Loucy (cell line): ENCODE results near the gene BBLN.

Experiments used
- H2AFZ ChIP-seq: fragments of 200-600 bp; sonication (generic); 2 replicates; pipeline ENCODE4 v1.6.0; 2016; ENCODE audit warnings: antibody characterized with exemption, mild to moderate bottlenecking, low read length, moderate library complexity
- H3F3A ChIP-seq: fragments of 200-600 bp; 2 replicates; pipeline ENCODE4 v1.6.0; 2016; ENCODE audit warnings: antibody characterized with exemption, low read depth, mild to moderate bottlenecking
- H3K27me3 ChIP-seq: fragments of 200-600 bp; sonication (generic); 2 replicates; pipeline ENCODE4 v1.6.1; 2014; ENCODE audit warnings: low read length, mild to moderate bottlenecking; ENCODE audit not compliant: insufficient read depth, poor library complexity, severe bottlenecking
- H3K36me3 ChIP-seq: fragments of 200-600 bp; sonication (generic); 2 replicates; pipeline ENCODE4 v1.6.1; 2016; ENCODE audit warnings: low read length; ENCODE audit not compliant: insufficient read depth
- H3K4me1 ChIP-seq: fragments of 200-600 bp; sonication (generic); 2 replicates; pipeline ENCODE4 v1.5.1; 2014; ENCODE audit warnings: low read length, mild to moderate bottlenecking; ENCODE audit not compliant: insufficient read depth, poor library complexity, severe bottlenecking
- H3K4me2 ChIP-seq: fragments of 200-600 bp; sonication (generic); 2 replicates; pipeline ENCODE4 v1.6.0; 2014; ENCODE audit warnings: antibody characterized with exemption, low read length, low read depth, mild to moderate bottlenecking; ENCODE audit not compliant: poor library complexity, severe bottlenecking
- H3K4me3 ChIP-seq: fragments of 200-600 bp; sonication (generic); 2 replicates; pipeline ENCODE4 v1.5.1; 2014; ENCODE audit warnings: low read length, mild to moderate bottlenecking, mixed read lengths; ENCODE audit not compliant: poor library complexity, severe bottlenecking
- H3K79me2 ChIP-seq: fragments of 200-600 bp; sonication (generic); 2 replicates; pipeline ENCODE4 v1.6.1; 2014; ENCODE audit warnings: low read length; ENCODE audit not compliant: insufficient read depth
- H3K9ac ChIP-seq: fragments of 200-600 bp; sonication (generic); 2 replicates; pipeline ENCODE4 v1.6.0; 2014; ENCODE audit warnings: mild to moderate bottlenecking, low read depth, low read length, moderate library complexity; ENCODE audit not compliant: poor library complexity, severe bottlenecking
- H3K9me2 ChIP-seq: fragments of 200-600 bp; sonication (generic); replicated peaks from 2 replicates; pipeline ENCODE4 v1.6.1; 2016; ENCODE audit warnings: low read depth, low read length, mixed read lengths
- H3K9me3 ChIP-seq: fragments of 200-600 bp; sonication (generic); 2 replicates; pipeline ENCODE4 v1.6.1; 2014; ENCODE audit warnings: mild to moderate bottlenecking, antibody characterized with exemption, low read length, low read depth; ENCODE audit not compliant: insufficient read depth
- H4K20me1 ChIP-seq: fragments of 200-600 bp; sonication (generic); 2 replicates; pipeline ENCODE4 v1.6.0; 2014; ENCODE audit warnings: antibody characterized with exemption, low read length, mild to moderate bottlenecking; ENCODE audit not compliant: insufficient read depth, poor library complexity, severe bottlenecking
- CTCF ChIP-seq: fragments of 200-600 bp; sonication (generic); conservative IDR thresholded peaks from 2 replicates; pipeline ENCODE4 v1.5.1; 2014; ENCODE audit warnings: mild to moderate bottlenecking, antibody characterized with exemption, low read length
- EZH2phosphoT487 ChIP-seq: fragments of 200-600 bp; IDR thresholded peaks from 2 replicates; pipeline ENCODE4 v1.6.1; 2018; ENCODE audit warnings: antibody characterized with exemption, mild to moderate bottlenecking, moderate library complexity, borderline replicate concordance

The BBLN gene

GRCh38 chr9:128117613-128118471, 42.2 kb upstream of the BBLN start:
- TF ChIP-seq EZH2phosphoT487 = no peak
- peak; percentile 100 for TF ChIP-seq CTCF
- no peaks in the 10 kb centered on the region for H3F3A ChIP-seq
- peaks cover 9% of the 10 kb centered on the region; the same call in 1 of the 2 replicates for H3K36me3 ChIP-seq
- no peaks in the 10 kb centered on the region for H3K9me3 ChIP-seq
- H4K20me1 ChIP-seq = no peaks in the 10 kb centered on the region
- no peaks in the 10 kb centered on the region for H3K79me2 ChIP-seq
- no peak overlapping the region for H3K9ac ChIP-seq
- H3K4me3 ChIP-seq = no peak overlapping the region
- no peaks in the 10 kb centered on the region for H3K4me1 ChIP-seq
- no peak overlapping the region for H3K4me2 ChIP-seq
- H3K9me2 ChIP-seq = no peaks in the 10 kb centered on the region
- H3K27me3 ChIP-seq = no peaks in the 10 kb centered on the region
- H2AFZ ChIP-seq = no peak overlapping the region

- no peak overlapping the region for H3K4me2 ChIP-seq
- H3K27me3 ChIP-seq = no peaks in the 10 kb centered on the region
- no peaks in the 10 kb centered on the region for H3K9me2 ChIP-seq
- no peaks in the 10 kb centered on the region for H3K79me2 ChIP-seq
- no peak overlapping the region for H3K4me3 ChIP-seq
- H3K9me3 ChIP-seq = no peaks in the 10 kb centered on the region
- H3K36me3 ChIP-seq = peaks cover 10% of the 10 kb centered on the region; the same call in 1 of the 2 replicates
- H3F3A ChIP-seq = no peaks in the 10 kb centered on the region
- no peak overlapping the region for H2AFZ ChIP-seq
- H4K20me1 ChIP-seq = no peaks in the 10 kb centered on the region
- H3K4me1 ChIP-seq = no peaks in the 10 kb centered on the region
- TF ChIP-seq EZH2phosphoT487 (no peak), CTCF (no peak)
- no peak overlapping the region for H3K9ac ChIP-seq
These were observed 41.6 kb upstream of the BBLN start for GRCh38 chr9:128118472-128118857.

- H3F3A ChIP-seq = no peaks in the 10 kb centered on the region
- H3K9me3 ChIP-seq = no peaks in the 10 kb centered on the region
- no peak overlapping the region for H3K4me3 ChIP-seq
- peaks cover 10% of the 10 kb centered on the region; the same call in 1 of the 2 replicates for H3K36me3 ChIP-seq
- no peaks in the 10 kb centered on the region for H3K27me3 ChIP-seq
- H3K9me2 ChIP-seq = no peaks in the 10 kb centered on the region
- H3K4me2 ChIP-seq = no peak overlapping the region
- no peak overlapping the region for H2AFZ ChIP-seq
- H3K4me1 ChIP-seq = no peaks in the 10 kb centered on the region
- no peak for TF ChIP-seq CTCF
- TF ChIP-seq EZH2phosphoT487 = no peak
- no peaks in the 10 kb centered on the region for H4K20me1 ChIP-seq
- H3K9ac ChIP-seq = no peak overlapping the region
- H3K79me2 ChIP-seq = no peaks in the 10 kb centered on the region
These were observed 40.9 kb upstream of the BBLN start for GRCh38 chr9:128118971-128119665.
